Smooth muscle cell (in vitro differentiated cells): Measurements from ENCODE around the gene FTSJ1. TPM values are rescaled to one million over a fixed set of nuclear protein-coding genes. Genes with fewer than 3 reads are reported as not detected.

Experiments
- DNase-seq: peaks from one replicate; lab custom pipeline; 2025; ENCODE audit not compliant: unreplicated experiment; lab: John Stamatoyannopoulos, UW
- H2AFZ ChIP-seq: fragments of 200-600 bp; sonication (generic); 2 replicates; pipeline ENCODE4 v1.6.0; 2016; ENCODE audit warnings: antibody characterized with exemption, low read depth, mild to moderate bottlenecking
- H3F3A ChIP-seq: fragments of 200-600 bp; sonication (generic); 2 replicates; pipeline ENCODE4 v1.6.0; 2017; ENCODE audit warnings: antibody characterized with exemption, low read depth
- H3K27ac ChIP-seq: fragments of 200-600 bp; sonication (generic); 2 replicates; pipeline ENCODE4 v1.5.1; 2016; ENCODE audit warnings: low read depth, mild to moderate bottlenecking
- H3K27me3 ChIP-seq: fragments of 200-600 bp; sonication (generic); 2 replicates; pipeline ENCODE4 v1.6.1; 2016; ENCODE audit warnings: low read depth, mild to moderate bottlenecking
- H3K36me3 ChIP-seq: fragments of 200-600 bp; sonication (generic); 2 replicates; pipeline ENCODE4 v1.5.1; 2016; ENCODE audit warnings: low read depth
- H3K4me1 ChIP-seq: fragments of 200-600 bp; sonication (generic); 2 replicates; pipeline ENCODE4 v1.5.1; 2016; ENCODE audit warnings: low read depth
- H3K4me2 ChIP-seq: fragments of 200-600 bp; sonication (generic); 2 replicates; pipeline ENCODE4 v1.6.0; 2016; ENCODE audit warnings: mild to moderate bottlenecking
- H3K4me3 ChIP-seq: fragments of 200-600 bp; sonication (generic); 2 replicates; pipeline ENCODE4 v1.5.1; 2016; ENCODE audit warnings: mild to moderate bottlenecking
- H3K79me2 ChIP-seq: fragments of 200-600 bp; sonication (generic); 2 replicates; pipeline ENCODE4 v1.6.0; 2016; ENCODE audit warnings: low read depth, mild to moderate bottlenecking
- H3K9ac ChIP-seq: fragments of 200-600 bp; sonication (generic); 2 replicates; pipeline ENCODE4 v1.6.0; 2016; ENCODE audit warnings: low read depth
- H3K9me3 ChIP-seq: fragments of 200-600 bp; sonication (generic); replicated peaks from 2 replicates; pipeline ENCODE4 v1.5.1; 2016; ENCODE audit warnings: low read depth
- H4K20me1 ChIP-seq: fragments of 200-600 bp; sonication (generic); 2 replicates; pipeline ENCODE4 v1.6.0; 2016; ENCODE audit warnings: low read depth
- WGBS: methylation state at CpG from one replicate; pipeline ENCODE4 v1.1.7; 2016; ENCODE audit warnings: low lambda C conversion rate; 5-methylcytosine and 5-hydroxymethylcytosine counted together
- polyA plus RNA-seq: library from polyadenylated mRNA; unstranded; fragments of >200 nt; fragmentation: Nextera tagmentation; extraction: Ambion mirVana; gene quantifications from 2 replicates; pipeline ENCODE4 v1.2.1, GENCODE V29; 2016
- total RNA-seq: library from RNA; depleted of rRNA; stranded (reverse); fragments of >200 nt; gene quantifications from 2 replicates; pipeline ENCODE4 v1.2.3, GENCODE V29; 2014
- TF ChIP-seq, protein P1 (sequence below): fragments of 200-600 bp; sonication (generic); IDR thresholded peaks from 2 replicates; pipeline ENCODE4 v1.5.1; 2017; ENCODE audit warnings: borderline replicate concordance, mild to moderate bottlenecking, antibody characterized with exemption; ENCODE audit not compliant: insufficient read depth, poor library complexity, severe bottlenecking

The FTSJ1 gene
- total and polyA plus RNA-seq, 2 experiments from 2014 or later: 60.6 to 80.8 TPM

DNA sequence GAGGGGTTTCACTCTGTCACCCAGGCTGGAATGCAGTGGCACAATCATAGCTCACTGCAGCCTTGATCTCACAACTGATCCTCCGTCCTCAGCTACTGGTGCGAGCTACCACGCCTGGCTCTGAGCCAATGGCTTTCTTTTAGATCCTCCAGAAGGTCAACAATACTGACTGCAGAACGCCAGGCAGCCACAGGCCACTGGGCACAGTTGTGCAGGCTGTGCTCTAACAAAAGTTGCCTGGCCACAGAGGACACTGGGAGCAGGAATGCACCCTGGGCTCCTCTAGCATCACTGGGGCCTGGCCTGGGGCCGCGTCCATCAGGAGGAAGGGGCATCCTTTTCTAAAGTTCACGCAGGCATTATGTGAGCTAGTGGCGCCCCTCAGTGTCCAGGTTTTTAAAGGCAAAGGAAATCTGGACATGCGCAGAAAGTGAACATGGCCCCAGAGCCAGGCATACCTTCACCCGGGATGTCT, 17.9 kb downstream of the FTSJ1 start:
- H3K79me2 ChIP-seq: no peaks in the 10 kb centered on the region
- no peaks in the 10 kb centered on the region for H3K4me1 ChIP-seq
- TF ChIP-seq, protein P1, sequence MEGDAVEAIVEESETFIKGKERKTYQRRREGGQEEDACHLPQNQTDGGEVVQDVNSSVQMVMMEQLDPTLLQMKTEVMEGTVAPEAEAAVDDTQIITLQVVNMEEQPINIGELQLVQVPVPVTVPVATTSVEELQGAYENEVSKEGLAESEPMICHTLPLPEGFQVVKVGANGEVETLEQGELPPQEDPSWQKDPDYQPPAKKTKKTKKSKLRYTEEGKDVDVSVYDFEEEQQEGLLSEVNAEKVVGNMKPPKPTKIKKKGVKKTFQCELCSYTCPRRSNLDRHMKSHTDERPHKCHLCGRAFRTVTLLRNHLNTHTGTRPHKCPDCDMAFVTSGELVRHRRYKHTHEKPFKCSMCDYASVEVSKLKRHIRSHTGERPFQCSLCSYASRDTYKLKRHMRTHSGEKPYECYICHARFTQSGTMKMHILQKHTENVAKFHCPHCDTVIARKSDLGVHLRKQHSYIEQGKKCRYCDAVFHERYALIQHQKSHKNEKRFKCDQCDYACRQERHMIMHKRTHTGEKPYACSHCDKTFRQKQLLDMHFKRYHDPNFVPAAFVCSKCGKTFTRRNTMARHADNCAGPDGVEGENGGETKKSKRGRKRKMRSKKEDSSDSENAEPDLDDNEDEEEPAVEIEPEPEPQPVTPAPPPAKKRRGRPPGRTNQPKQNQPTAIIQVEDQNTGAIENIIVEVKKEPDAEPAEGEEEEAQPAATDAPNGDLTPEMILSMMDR: peak; percentile 29
- 42% methylated on average over 10 of the region's 10 CpGs for WGBS
- H3F3A ChIP-seq: no peaks in the 10 kb centered on the region
- H3K9ac ChIP-seq: no peak overlapping the region
- no peaks in the 10 kb centered on the region for H3K9me3 ChIP-seq
- no peaks in the 10 kb centered on the region for H3K27me3 ChIP-seq
- no peak overlapping the region for H3K27ac ChIP-seq
- no peak for DNase-seq
- no peak overlapping the region for H2AFZ ChIP-seq
- H4K20me1 ChIP-seq: no peaks in the 10 kb centered on the region
- no peaks in the 10 kb centered on the region for H3K36me3 ChIP-seq
- H3K4me2 ChIP-seq: no peak overlapping the region
- no peak overlapping the region for H3K4me3 ChIP-seq

DNA sequence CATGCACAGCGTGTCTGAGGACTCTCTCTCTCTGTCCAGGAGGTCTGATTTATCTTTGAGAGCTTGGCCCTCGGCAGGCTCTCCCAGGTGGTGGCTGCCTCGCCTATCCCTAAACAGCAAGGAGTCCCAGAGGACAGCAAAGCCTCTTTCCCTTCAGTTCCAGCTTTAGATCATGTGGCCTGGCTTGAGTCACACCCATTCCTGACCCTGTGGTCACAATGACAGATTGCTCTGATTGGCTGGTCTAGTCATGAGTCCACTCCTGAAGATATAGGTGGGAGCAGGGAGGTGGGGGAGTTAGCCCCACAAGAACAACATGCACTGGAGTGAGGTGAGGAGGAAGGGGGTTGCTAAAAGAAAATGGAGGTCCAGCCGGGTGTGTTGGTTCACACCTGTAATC, 20.7 kb downstream of the FTSJ1 start:
- Histone ChIP-seq H3K9ac (no peak overlapping the region), H3K27ac (no peak overlapping the region), H3K4me3 (no peak overlapping the region), H4K20me1 (no peaks in the 10 kb centered on the region), H3K27me3 (no peaks in the 10 kb centered on the region), H3K36me3 (no peaks in the 10 kb centered on the region), H3K79me2 (no peaks in the 10 kb centered on the region), H3K4me1 (no peaks in the 10 kb centered on the region), H3F3A (no peaks in the 10 kb centered on the region), H2AFZ (no peak overlapping the region), H3K9me3 (no peaks in the 10 kb centered on the region), H3K4me2 (no peak overlapping the region)
- DNase-seq: no peak
- 79% methylated on average over 4 of the region's 4 CpGs for WGBS
- TF ChIP-seq, protein P1: no peak

DNA sequence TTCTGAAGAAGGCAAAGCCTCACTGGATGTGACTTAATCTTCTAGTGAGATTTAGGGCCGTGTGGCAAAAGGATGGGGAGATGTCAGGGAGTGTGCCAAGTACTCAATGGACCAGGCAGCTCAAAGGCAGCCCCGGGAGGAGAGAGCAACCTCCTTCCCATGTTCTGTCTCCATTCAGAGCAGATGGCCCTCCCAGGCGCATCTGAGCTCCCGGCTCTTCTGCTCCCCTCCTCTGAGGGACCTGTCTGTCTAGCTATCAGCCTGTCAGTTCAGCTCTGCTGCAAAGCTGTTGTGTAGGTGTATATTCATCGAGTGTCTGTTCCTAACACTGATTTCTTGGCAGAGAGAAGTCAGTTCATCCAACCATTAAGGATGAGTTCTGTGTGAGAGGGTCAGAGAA, 21.9 kb downstream of the FTSJ1 start:
- no peaks in the 10 kb centered on the region for H3F3A ChIP-seq
- no peak overlapping the region for H3K4me3 ChIP-seq
- H3K4me2 ChIP-seq: no peak overlapping the region
- no peaks in the 10 kb centered on the region for H3K79me2 ChIP-seq
- H3K9ac ChIP-seq: no peak overlapping the region
- no peaks in the 10 kb centered on the region for H3K9me3 ChIP-seq
- no peak overlapping the region for H2AFZ ChIP-seq
- no peaks in the 10 kb centered on the region for H3K4me1 ChIP-seq
- peak overlapping the region; percentile 32 for H3K27ac ChIP-seq
- no peaks in the 10 kb centered on the region for H3K36me3 ChIP-seq
- no peaks in the 10 kb centered on the region for H4K20me1 ChIP-seq
- TF ChIP-seq, protein P1: no peak
- DNase-seq: no peak
- 66% methylated on average over 5 of the region's 5 CpGs for WGBS
- no peaks in the 10 kb centered on the region for H3K27me3 ChIP-seq

DNA sequence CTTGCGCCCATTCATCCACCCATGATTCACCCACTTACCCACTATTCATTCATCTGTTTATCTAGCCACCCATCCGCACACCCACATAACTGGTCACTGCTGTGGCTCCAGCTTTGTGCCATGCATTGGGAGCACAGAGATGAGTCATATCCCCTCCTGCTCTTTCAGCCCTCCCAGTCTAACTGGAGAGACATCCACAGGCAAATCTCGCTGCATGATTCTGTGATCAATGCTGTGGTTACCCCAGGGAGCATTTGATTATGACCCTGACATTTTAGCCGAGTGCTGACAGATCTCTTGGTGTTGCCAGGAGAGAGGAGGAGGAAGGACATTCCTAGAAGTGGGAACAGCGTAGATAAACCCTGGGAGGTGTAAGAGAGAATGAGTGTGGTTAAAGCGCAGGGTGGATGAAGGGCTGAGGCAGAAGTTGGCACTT, 22.4 kb downstream of the FTSJ1 start:
- 39% methylated on average over 6 of the region's 6 CpGs for WGBS
- H3K27me3 ChIP-seq: no peaks in the 10 kb centered on the region
- TF ChIP-seq, protein P1: no peak
- H3K36me3 ChIP-seq: no peaks in the 10 kb centered on the region
- H3K9ac ChIP-seq: no peak overlapping the region
- H3K4me3 ChIP-seq: no peak overlapping the region
- no peaks in the 10 kb centered on the region for H3K9me3 ChIP-seq
- no peak overlapping the region for H2AFZ ChIP-seq
- DNase-seq: no peak
- no peaks in the 10 kb centered on the region for H3F3A ChIP-seq
- no peaks in the 10 kb centered on the region for H3K4me1 ChIP-seq
- no peak overlapping the region for H3K27ac ChIP-seq
- H3K4me2 ChIP-seq: peak overlapping the region; percentile 8
- H4K20me1 ChIP-seq: no peaks in the 10 kb centered on the region
- H3K79me2 ChIP-seq: no peaks in the 10 kb centered on the region
